Measurements from ENCODE around the gene HIGD1B.
A peak's percentile ranks its signal among the peaks of the same experiment; 100 is the strongest.

Gene HIGD1B

GRCh38 chr17:44878627-44879221 is 31.0 kb downstream of the HIGD1B start:
- peak; percentile 22 for DNase-seq (ENCODE audit: low spot score)

GRCh38 chr17:44879376-44879775 is 31.7 kb downstream of the HIGD1B start:
- no peak for DNase-seq (ENCODE audit: low spot score)

GRCh38 chr17:44880062-44880461 is 32.4 kb downstream of the HIGD1B start:
- DNase-seq (ENCODE audit: low spot score), result no peak

- no peak for DNase-seq (ENCODE audit: low spot score)
Observed at GRCh38 chr17:44881145-44881544, 33.5 kb downstream of the HIGD1B start.

GRCh38 chr17:44884941-44885340 is 37.3 kb downstream of the HIGD1B start:
- DNase-seq (ENCODE audit: low spot score), result no peak

- no peak for DNase-seq (ENCODE audit: low spot score)
Observed at GRCh38 chr17:44887016-44887415, 39.3 kb downstream of the HIGD1B start.

- DNase-seq (ENCODE audit: low spot score), result peak; percentile 26
Observed at GRCh38 chr17:44887971-44888954, 40.6 kb downstream of the HIGD1B start.

- no peak for DNase-seq (ENCODE audit: low spot score)
Observed at GRCh38 chr17:44889003-44889402, 41.3 kb downstream of the HIGD1B start.

- DNase-seq (ENCODE audit: low spot score), result no peak
Observed at GRCh38 chr17:44892250-44892649, 44.6 kb downstream of the HIGD1B start.

- DNase-seq (ENCODE audit: low spot score), result no peak
Observed at GRCh38 chr17:44894642-44895041, 47.0 kb downstream of the HIGD1B start.

- peak; percentile 23 for DNase-seq (ENCODE audit: low spot score)
Observed at GRCh38 chr17:44898768-44899073, 51.0 kb downstream of the HIGD1B start.

GRCh38 chr17:44899074-44899782 is 51.5 kb downstream of the HIGD1B start, which contains the start of gene EFTUD2:
Gene EFTUD2, minus strand, starts transcription at chr17:44899445. Its CDS starts 4,924 bp downstream, at chr17:44894521.
- DNase-seq (ENCODE audit: low spot score), result peak; percentile 91

All from activated CD4-positive, alpha-beta T cell treated with anti-CD3 and anti-CD28 coated beads, Interleukin-2, Interleukin-4, amounts not matched to agents 100 ng/mL and 50 ng/mL, durations not matched to agents 16 hours and 8 hours (primary cell).